NCI-H146 treated with DMSO at 0.1 percent for 48 hours (cell line): Measurements from ENCODE around the gene SORL1-AS1.
A peak's percentile ranks its signal among the peaks of the same experiment; 100 is the strongest.
"Not testable (repeated sequence)": the region's sequence is repeated elsewhere in the genome, so short reads cannot be mapped to it uniquely, and the experiment has no call there.

Experiments used
- DNase-seq: peaks from one replicate; lab custom pipeline; 2025; ENCODE audit not compliant: unreplicated experiment; lab: John Stamatoyannopoulos, UW

Gene SORL1-AS1

DNA sequence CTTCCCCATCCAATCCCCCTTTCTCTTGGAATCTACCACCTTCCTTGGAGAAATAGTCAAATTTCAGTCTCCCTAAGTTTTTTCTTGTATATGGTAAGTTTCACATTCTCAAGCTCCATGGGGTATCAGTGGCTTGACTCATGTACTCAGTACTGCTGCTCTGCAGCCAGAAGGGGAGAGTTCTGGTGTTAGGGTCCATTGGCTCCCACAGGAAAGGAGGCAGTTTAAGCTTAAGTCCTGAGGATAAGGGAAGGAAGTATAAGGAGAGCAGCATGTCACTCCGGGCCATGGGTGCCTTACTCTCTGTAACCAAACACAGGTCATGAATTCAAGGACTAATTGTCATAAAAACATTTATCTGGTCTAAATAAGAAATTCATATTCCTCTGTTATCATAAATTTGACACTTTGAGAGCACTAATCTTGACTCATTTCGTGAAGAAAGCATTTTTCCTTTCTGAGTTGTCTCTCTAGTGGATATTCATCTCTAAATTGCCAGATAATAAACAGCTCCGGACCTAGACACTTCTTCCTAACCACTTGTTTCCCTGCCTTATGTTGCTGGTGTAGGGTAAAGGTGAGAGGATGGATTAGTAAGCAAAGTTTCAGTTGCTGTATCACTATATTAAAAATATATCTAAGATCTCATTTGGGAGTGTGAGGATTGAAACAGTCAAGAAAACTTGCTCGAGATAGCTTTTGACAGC is 20.8 kb downstream of the SORL1-AS1 start:
- no peak for DNase-seq

DNA sequence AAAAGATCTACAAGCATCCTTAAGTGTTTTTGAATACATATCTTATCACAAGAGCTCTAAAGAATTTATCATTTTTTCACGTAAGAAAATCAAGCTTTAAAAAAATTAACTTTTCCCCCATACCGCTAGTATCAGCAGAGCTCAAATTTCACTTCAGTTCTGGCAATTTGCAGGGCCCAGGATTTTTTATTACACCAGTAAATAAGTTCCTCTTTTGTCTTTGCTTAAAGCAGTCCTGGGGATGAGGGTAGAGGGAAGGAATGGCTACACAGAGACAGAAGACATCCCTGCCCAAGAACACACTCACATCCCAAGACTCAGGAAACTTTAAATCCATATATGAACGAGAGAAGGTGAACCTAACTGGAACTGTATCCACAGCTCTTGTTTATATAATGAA is 23.2 kb downstream of the SORL1-AS1 start:
- no peak for DNase-seq

DNA sequence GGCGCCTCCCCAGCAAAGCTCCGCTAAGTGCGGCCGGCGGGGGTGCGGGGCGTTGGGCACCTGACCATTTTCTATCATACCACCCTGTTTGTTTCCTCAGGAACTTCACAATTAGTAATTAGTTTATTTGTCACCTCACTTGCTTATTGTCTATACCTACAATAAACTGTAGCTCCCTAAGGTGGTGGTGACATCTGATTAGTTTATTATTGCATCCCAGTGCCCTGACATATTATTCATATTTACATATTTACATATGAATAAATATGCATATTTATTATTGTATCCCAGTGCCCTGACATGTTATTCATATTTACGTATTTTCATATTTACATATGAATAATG is 25.4 kb downstream of the SORL1-AS1 start:
- no peak for DNase-seq

DNA sequence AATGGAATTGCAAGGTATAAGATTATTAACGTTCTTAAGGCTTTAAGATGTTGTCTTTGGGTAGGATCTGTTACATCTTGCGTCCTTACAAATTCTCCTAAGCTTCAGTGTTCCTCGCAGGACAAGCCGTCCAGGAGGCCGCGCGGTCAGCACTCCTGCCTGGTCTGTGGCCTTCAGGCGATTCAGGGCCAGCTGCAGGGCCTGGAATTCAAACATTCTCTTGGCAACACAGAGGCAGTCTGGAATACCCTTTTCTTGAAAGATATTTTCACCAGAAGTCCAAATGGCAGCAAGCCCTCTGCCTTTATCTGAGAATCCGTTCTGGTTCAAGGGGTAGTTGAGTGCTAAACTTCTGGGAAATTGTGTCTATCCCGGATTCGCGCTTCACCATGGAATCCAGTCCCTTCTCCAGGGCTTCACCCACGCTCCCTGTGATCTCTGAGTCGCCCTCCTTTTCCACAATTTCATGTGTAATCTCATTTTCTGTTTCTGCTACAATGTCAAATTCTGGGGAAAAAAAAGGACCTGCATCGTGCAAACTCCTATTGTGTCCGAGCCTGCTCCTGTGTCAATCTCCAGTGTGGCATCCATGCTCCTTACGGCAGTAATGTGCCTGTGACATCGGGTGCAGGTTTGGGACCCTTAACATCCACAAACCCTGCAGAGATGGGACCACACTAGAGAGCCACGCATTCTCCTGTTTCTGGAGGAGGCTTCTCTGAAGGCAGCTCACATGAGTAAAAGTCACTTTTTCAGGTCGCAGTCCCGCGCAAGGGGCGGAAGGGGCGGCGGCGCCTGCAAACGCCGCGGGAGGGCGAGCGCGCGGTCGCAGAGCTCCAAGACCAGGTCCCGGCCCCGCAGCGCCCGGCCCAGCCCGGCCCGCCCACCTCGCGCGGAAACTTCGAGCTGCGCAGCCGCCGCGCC is 26.0 kb downstream of the SORL1-AS1 start:
- DNase-seq = no peak

DNA sequence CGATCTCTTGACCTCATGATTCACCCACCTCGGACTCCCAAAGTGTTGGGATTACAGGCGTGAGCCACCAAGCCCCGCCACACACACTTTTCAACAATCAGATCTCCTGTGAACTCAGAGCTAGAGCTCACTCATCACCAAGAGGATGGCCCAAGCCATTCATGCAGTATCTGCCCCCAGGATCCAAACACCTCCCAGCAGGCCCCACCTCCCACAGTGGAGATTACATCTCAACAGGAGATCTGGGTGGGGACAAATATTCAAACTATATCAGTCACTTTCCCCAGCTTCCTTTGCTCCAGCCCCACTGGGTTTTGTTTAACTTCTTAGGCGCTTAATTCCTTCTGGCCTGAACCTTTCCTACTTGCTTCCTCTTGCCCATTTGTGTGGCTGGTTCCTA is 26.9 kb downstream of the SORL1-AS1 start:
- DNase-seq = no peak

DNA sequence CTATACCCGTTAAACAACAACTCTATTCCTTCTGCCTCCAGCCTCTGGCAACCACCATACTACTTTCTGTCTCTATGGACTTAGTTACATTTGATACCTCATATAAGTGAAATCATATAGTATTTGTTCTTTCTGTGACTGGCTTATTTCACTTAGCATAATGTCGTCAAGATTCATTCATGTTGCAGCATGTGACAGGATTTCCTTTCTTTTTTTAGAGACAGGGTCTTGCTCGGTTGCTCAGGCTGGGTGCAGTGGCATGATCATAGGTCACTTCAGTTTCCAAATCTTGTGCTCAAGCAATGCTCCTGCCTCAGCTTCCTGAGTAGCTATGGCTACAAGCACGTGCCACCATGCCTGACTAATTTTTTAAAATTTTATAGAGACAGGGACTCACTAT is 30.1 kb downstream of the SORL1-AS1 start:
- no peak for DNase-seq

DNA sequence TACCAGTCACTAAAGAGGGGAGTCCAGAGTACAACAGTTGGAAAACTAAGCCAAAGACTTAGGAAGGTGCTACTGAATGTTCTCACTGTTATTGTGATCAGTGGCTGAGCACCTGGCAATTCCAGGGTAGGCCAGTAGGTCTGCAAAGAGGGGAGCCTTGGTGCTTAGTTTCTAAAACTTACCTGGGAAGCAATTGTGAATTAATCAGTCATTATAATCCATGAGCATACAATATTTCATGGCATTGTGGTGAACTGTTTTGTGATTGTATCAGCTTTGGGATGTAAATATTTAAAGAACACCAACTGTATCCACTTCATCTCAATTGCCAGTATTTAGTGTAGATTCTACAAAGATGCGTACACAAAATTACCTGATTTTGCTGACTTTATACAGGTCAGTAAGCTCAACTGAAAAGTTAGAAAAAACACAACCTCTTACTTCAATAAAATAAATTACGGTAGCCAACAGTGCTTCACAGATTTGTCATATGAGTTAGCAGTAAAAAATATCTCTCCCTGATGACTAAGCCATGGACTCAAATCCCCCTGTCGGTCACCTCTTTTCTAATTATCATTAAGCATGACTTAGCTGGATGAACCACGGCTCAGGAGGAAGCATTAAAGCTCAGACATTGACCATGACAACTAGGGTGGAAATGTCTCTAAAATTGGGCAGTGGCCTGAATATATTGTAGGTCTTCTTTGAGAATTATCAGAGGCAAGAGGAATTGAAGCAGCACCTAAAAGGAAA is 31.4 kb downstream of the SORL1-AS1 start:
- peak; percentile 11 for DNase-seq

DNA sequence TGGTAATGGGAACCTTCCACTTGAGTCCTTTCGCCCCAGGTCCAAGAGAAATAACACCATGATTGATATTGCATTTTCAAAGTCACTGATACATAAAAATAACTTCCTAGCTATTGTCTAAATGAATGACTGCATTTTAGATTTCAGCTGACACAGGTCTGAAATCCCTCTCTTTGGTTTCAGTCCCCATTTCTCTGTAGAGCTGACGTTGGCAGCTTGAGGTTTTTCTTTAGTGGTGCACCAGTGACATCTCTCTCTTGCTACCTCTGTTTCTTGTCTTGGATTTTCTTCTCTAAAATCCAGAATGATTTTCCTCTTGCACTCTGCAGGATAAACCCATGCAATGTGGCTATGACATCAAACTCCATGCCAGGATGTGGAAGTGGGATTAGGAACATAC is 32.4 kb downstream of the SORL1-AS1 start:
- no peak for DNase-seq

DNA sequence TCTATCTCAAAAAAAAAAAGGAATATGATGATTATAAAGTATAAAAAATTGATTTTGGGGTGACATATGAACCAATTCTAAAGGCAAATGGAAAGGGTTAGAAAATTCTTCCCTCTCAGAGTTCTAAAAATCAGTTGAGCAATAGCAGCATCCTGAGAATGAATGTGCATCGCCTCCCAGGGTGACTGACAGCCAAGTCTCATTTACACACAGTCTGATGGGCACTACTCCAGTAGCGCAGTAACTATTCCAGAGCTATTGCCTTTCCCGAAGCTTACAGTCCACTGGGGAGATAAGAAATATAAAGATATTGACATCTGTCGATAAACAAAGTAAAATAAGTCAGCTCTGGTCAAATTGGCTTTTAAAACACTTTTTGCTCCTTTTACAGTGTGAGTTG is 32.9 kb downstream of the SORL1-AS1 start:
- no peak for DNase-seq

DNA sequence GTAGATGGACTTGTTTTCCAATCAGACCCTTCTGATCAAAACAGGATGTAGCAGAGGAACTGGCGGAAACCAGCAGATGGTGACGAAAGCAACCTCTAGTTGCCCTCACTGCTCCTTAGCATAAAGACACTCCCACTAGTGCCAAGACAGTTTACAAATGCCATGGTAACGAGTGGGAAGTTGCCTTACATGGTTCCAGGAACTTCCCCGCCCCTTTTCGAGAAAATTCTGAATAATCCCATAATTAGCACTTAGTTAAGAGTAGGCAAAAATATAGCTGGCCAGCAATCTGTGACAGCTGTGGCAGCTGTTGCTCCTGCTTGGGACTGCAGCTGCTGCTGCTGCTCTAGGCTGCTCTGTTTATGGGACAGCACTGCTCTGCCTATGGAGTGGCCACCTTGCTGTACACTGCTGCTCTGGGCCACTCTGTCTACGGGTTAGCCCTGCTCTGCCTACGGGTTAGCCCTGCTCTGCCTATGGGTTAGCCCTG is 34.1 kb downstream of the SORL1-AS1 start:
- DNase-seq = no peak

DNA sequence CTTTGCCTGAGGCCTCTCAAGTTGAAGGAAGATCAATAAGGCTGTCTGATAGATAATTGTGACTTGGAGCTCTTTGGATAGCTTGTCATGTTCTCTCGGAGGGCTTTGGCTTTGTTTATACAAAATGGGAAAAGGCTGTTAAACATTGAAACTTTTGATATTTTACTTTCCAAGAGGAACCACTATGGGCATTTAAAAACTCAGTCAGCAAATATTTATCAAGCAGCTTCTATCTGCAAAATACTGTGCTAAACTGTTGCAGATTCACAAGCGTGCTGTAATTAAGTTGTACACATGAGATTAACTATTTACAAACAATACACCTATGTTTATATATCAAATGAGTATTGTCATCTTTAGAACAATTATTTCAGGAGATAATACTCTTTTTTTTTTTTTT is 35.2 kb downstream of the SORL1-AS1 start:
- DNase-seq = no peak

DNA sequence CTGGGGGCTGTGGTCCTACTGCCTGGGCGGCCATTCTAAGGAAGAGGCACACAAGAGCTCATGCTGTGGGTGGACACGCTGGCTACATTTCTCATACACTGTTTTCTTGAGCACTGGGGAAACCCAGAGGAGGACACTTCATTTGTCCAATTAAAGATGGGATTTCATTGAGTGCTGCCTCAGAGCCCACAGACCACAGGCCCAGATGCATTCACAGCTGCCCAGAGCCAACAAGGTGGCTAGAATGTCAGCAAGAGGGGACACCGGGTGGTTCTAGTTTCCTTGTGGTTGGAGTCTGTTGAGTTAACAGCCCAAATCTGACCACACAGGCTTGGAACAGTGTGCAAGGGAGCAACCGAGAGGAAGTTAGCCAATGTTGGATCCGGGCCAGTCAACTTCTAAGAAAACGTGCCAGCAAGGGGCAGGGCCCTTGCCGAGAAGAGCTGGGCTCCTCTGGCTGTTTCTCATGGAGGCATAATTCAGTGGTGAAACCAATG is 35.7 kb downstream of the SORL1-AS1 start:
- no peak for DNase-seq

DNA sequence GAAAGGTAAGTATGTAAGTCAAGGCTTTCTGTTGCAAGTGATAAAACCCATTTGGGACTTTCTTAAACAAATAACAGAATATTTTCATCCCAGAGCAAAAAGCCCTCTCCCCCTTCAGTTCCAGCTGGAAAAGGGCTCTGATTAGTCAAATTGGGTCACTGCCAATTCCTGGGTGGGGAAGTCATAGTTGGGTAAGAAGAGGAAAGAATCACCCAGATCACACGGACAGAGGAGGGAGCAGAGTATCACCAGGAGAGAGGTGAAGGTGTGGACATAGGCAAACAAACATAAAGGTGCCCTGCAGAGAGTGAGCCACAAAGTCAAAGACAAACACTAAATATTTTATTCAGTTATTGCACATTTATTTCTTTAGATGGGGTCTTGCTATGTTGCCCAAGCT is 36.9 kb downstream of the SORL1-AS1 start:
- no peak for DNase-seq

DNA sequence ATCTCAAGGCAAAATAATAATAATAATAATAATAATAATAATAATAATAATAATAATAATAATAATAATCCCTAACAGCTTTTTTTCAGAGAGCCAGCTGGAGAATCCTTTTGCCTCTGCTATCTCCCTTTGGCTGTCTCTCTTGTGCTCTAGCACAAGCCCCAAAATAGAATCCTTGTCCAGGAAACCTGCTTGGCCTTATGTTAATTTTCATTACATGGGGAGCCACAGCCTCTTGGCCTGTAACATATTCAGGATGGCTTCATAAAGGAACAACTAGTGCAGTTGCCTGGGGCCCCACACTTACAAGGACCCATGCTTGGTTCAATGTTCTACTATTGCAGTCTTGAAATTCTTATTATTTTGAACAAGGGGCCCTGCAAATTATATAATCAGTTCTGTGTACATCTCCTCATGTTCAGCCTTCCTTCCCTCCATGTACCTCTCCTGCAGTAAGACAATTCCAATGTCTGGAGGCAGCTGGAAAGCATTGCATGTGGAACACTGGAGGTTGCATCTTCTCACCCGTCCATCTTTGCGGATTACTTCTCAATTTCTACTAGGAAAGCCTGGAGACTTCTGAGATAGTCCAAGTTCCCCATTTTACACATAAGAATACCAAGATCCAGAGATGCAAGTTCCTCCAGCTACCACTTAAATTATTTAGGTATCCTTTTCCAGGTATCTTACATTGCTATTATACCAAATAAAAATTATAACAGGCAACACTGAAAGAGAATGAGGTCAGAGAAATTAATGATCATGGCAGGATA is 38.4 kb downstream of the SORL1-AS1 start:
- DNase-seq = no peak

DNA sequence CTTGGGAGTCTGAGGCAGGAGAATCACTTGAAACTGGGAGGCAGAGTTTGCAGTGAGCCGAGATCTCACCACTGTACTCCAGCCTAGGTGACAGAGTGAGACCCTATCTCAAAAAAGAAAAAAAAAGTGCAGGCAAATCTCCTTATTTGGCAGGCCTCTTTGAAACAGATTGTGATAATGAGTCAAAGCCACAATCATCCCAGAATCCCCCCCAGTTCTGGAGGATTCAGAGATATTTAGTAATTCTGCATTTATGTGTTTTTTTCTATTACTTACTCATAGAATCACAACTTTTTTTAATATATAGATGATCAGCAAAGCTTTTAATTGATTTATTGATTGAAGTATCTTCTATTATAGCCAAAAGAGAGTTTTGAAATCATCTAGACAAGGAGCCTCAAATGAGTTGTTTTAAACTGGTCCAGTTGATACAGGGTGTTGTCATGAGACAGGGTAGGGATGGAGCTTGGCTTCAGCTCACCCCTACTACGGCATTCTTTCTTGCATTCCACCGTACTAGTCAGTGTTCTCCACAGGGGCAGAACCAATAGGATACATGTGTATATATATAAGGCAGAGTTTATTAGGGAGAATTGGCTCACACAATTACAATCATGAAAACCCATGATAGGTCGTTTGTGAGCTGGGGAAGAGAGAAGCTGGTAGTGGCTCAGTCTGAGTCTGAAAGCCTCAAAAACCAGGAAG is 39.9 kb downstream of the SORL1-AS1 start:
- no peak for DNase-seq

DNA sequence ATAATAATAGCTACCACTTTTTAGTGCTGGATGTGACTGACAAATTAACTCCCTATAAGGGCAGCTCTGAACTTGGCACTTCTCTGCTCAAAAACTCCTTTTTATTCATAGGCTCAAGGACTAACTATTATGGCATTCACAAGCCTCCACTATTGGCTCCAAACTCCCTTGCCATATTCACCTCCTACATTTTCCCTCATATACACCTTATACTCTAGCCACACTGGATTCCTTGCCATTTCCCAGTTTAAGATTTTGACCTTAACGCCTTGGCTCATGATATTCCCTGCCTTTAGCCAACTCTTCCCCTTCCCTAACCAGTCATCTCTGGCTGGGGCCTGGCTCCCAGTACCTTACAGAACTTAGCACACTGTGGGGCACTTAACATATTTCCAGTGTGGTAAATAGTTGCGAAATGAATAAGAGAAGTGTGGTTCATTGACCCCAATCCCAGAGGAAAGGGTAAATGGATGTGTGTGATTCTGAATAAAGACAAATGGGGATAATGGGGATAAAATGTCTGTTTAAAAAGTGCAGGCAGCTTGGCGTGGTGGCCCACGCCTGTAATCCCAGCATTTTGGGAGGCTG is 40.7 kb downstream of the SORL1-AS1 start:
- no peak for DNase-seq

DNA sequence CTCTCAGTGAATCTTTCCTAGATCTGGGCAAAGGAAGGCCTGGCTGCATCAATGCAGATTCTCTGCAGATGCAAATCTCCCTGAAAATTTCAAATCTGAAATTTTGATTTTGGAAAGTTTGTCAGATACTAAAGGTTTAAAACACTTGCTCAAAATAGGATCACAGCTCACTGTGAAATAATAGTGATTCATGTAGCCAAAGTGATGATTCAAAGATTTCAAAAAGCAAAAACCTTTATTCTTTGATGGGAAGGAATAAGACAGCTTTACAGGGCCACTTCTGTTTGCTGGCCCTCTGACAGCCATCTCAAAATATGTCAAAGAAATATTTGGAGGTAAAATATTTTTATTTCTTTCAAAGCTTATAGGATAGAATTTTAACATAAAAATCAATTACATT is 41.4 kb downstream of the SORL1-AS1 start:
- not testable (repeated sequence) for DNase-seq

DNA sequence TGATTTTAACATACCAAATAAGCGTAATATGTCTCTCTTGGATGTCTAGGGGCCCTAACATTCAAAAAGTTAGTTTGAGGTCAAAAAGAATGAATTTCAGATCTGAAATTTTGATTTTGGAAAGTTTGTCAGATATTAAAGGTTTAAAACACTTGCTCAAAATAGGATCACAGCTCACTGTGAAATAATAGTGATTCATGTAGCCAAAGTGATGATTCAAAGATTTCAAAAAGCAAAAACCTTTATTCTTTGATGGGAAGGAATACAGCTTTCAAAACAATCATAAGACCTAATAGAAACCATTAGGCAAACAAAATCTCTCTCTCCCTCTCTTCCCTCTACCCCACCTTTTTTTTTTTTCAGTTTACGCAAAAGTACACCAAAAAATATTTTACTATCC is 42.7 kb downstream of the SORL1-AS1 start:
- not testable (repeated sequence) for DNase-seq

DNA sequence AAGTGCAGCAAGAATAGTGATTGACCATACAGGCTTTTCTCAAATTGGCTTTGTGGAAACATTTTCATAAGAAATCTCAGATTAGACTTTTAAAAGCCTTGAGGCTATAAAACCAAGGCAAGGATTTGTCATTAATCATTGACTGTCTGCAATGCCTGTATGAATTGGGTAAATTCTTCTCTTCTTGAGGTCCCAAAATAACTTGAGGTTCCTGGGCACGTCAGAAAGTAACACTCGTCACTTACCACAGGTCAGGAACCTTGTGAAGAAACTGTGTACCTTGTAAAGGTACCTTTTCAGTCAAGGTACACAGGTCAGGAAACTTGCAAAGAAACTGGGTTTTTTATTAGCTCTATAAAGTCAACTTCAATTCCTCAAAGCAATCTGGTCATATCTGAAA is 43.9 kb downstream of the SORL1-AS1 start:
- no peak for DNase-seq

DNA sequence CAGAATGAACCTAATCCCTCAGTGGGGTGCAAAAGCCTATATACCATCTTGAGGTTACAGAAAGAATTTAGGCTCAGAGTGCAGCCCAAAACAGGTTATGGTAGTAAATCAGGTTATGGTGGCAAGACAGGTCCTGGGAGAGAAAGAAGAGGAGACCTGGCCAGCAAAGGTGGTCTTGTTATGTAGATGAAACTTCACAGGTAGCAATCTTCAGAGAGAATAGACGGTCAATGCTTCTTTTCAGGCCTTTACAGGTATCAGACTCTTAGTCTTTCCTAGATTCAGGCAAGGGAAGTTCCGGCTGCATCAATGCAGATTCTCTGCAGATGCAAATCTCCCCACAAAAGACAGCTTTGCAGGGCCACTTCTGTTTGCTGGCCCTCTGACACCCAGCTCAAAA is 46.5 kb downstream of the SORL1-AS1 start:
- DNase-seq = no peak
